Iris pigment epithelial cell (primary cell): ENCODE measurements around the gene DMBT1.

Experiments used
- DNase-seq: peaks from one replicate; pipeline ENCODE4 v3.0.0-alpha.2; 2011; ENCODE audit warnings: low read depth

The DMBT1 gene

GRCh38 chr10:122647383-122647968 lies 86.9 kb downstream of the DMBT1 start:
- DNase-seq, result no peak

DNA sequence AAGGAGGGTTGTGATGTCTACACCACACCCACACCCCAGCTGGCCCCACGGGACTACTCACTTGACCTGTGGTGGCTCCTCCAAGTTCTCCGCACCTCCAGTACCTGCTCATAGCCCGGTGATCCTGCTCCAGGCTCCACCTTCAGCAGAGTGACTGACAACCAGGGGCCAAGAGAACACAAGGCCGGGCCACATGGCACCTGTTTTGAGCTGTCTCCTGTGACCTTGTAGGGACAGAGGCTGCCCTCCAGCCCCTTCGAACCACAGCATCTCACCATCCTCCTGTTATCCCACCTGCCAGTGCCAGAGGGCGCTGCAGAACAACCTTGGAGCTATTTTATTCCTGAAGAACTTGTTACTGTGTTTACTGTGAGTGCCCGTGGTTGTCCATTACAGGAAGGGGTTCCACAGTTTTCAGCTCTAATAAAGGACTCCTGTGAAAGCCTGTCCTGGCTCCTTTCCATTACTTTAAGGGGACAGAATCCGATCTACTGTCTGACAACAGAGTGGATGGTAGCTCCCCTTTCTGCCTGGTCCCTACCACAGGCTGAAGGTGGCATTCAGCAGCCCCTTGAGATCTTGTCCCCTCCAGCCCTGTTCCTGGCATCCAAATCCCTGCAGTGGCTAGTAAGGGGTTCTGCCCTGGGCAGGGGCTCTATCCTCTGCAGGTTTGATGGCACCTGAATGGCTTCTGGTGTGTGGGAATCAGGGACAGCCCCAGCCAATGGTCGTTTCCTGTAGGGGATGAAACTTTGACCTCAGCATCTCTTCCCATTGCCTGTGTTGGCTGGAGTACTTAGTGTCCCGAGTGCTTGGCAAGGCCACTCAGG lies 88.3 kb downstream of the DMBT1 start:
- DNase-seq, result peak; percentile 35

- no peak for DNase-seq
Observed at GRCh38 chr10:122649903-122650302, 89.3 kb downstream of the DMBT1 start.

DNA sequence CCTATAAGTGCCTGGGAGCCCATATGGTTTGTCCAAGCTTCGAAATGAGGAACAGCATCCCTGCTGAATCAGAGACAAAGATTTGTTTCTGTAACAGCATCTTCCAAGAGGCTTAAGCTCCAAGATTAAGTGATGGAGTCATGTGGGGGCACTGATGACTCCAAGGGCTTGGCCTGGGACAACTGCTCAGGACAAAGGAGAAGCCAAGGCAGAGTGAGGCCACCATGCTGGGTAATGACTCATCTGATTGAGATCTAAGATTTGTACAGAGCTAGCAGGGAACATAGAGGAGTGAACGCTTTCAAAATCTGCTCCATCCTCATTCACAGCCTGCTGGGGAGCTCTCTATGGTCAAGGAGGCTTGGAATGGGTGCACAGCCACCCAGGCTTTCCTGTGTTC lies 89.8 kb downstream of the DMBT1 start:
- DNase-seq, result no peak

GRCh38 chr10:122655524-122656307 lies 95.2 kb downstream of the DMBT1 start:
- no peak for DNase-seq

GRCh38 chr10:122656308-122656705 lies 95.8 kb downstream of the DMBT1 start:
- DNase-seq, result no peak

DNA sequence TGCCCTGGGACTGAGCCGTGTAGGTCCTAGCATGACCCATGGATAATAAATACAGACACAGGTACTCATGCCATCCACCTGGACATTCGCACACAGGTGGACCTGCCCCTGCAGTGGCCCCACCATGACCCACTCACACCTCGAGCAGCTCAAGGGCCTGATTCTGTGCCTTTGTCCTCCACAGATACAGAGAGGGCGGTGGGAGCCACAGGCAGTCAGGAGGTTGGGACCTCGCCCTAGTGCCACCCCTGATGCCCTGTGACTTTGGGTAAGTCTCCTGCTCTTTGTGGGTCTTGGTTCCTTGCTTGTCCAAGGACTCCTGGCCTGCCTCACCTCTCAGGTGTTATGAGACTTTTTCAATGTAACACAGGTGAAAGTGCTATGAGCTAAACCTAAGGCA lies 96.2 kb downstream of the DMBT1 start:
- DNase-seq, result no peak

- no peak for DNase-seq
Observed at GRCh38 chr10:122657255-122657654, 96.7 kb downstream of the DMBT1 start.

DNA sequence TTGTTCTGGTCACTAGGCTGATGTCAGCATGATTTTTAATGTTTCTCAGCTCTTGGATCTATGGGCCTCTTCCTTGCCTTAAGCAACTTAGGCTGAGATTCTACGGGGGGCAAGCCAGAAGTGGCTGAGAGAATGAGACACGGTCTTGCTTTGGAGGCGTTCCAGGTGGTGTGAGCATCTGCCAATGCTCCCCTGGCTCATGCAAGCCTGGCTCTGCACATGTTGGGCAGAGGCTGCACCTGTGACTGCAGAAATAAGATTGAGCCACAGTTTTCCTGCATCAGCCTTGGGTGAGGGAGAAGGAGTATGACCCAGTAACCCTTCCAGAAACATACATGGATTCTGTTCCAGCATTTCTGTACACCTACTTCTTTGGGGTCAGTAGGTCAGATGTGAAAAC lies 97.2 kb downstream of the DMBT1 start:
- DNase-seq, result no peak

- DNase-seq, result no peak
Observed at GRCh38 chr10:122658356-122659049, 97.9 kb downstream of the DMBT1 start.

DNA sequence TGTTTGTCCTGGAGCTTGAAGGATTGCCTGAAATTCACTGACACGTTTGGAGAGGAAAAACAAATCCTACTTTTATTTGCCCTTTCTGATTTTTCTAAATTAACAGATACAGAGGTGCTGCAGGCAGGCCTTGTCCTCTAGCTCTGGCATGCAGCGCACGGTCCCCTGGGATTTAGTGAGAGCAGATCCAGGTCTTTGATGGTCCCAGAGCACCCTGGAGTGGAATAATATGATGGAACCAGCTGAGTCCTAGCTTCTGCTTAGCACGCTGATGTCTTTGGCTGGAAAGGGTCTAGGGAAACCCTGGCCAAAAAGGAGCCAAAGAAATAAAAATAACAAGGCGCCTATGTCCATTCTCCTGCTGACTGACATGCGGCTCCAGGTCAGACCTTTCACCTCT lies 98.6 kb downstream of the DMBT1 start:
- DNase-seq, result no peak

GRCh38 chr10:122659651-122660050 lies 99.1 kb downstream of the DMBT1 start:
- DNase-seq, result no peak

DNA sequence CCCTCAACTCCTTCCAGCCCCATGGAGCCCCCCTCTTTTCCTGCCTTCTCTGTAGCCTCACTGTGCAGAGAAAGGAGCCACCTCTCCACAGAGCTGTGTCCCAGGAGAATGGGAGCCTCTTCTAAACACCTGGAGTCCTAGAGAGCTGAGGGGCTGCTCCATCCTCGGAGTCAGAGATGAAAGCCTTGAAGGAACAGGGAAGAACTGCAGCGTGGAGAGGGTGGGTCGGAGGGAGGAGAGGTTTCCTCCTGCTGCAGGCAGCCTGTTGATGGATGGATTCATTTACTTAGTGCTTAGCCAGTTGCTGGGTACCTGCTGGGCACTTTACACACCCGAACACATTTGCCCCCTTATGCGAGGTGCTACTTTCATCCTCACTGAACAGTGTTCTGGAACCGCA lies 100.1 kb downstream of the DMBT1 start:
- no peak for DNase-seq

DNA sequence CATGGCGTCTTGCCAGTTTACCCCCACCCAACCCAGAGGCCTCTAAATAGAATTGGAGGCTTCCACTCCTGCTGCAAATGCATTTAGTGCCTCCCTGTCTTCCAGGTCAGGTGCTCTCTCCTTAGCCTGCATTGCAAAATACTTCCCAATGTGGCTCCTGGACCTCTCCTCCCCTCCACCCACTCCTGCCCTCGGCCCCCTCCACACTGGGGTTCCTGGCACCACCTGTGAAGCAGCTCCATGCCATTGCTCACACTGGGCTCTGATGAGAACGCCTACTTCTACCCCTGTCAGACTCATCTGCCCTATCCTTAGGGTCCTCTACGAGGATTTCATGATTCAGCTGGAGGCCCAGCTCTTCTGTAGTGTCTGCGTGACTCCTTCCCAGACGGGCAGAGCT lies 101.7 kb downstream of the DMBT1 start:
- DNase-seq, result no peak

GRCh38 chr10:122663516-122664130 lies 103.1 kb downstream of the DMBT1 start:
- DNase-seq, result no peak

DNA sequence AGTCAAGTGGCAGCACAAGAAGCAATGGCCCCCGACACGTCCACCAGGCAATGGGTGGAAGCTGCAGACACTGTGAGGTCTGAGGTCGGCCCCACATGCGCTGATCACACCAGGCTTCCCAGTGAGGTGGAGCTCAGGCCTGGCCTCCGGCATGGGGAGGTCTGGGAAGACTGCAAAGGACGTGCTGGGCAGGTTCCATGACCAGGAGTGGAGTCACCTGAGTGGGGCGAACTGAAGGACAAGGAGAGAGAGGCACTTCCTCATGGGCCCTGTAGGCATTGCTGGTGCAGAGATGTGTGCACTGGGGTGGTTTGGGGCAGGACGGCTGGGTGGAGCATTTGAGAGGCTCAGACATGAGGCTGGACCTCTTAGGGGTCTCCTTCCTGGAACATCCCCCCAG lies 103.9 kb downstream of the DMBT1 start:
- DNase-seq, result no peak

DNA sequence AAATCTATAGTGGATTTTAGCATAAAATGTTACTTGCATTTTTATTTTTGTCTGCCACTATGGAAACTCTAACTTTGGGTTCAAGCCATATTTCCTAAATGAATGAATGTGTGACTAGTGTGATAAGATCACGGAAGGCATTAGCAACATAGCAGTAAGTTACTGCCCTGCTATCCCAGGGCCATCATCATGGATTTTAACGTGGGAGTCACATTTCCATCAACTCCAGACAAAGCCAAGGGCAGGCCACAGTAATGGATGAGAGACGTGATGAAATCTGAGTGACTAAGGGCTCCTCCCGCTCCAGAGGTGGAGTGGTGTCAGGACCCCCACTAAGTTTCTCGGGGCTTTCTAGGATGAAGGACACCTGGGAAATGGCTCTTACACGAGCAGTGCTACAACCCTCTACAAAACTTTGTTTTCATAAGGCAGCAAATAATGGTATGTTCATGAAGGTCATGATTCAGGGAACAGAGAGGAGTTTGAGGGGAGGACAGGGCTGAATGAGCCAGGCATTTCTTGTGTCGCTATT lies 104.8 kb downstream of the DMBT1 start:
- DNase-seq, result no peak

- no peak for DNase-seq
Observed at GRCh38 chr10:122665946-122666345, 105.4 kb downstream of the DMBT1 start.

- no peak for DNase-seq
Observed at GRCh38 chr10:122669045-122669444, 108.5 kb downstream of the DMBT1 start.

- DNase-seq, result no peak
Observed at GRCh38 chr10:122669842-122670241, 109.3 kb downstream of the DMBT1 start.

GRCh38 chr10:122671355-122671754 lies 110.8 kb downstream of the DMBT1 start:
- no peak for DNase-seq

DNA sequence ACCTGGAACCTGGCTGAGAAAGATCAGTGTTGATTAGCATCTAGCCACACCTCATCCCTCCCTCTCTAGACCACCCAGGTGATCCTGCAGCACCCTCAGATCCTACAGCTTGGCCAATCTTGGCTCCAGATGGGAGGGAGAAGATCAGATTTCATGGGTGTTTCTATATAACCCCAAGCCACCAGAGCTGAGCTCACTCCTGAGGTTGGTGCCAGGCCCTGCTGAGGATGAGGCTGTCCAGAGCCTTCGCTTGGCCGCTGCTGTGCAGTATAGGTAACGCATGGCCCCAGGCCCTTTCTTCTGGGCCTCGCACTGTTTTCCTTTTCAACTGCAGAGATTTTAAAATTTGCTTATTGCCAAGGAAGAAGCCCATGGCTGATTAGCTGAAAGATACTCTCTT lies 112.1 kb downstream of the DMBT1 start:
- no peak for DNase-seq
